DOHH2 (cell line): ENCODE results near the gene TIAM2.

Experiments
- EZH2phosphoT487 ChIP-seq: fragments of 200-600 bp; sonication (generic); IDR thresholded peaks from 2 replicates; pipeline ENCODE4 v1.6.1; 2017; ENCODE audit warnings: borderline replicate concordance, mild to moderate bottlenecking, antibody characterized with exemption, low read length, moderate library complexity, mixed read lengths
- TF ChIP-seq, protein P1 (sequence below): fragments of 200-600 bp; sonication (generic); IDR thresholded peaks from one replicate; pipeline ENCODE4 v1.5.1; 2014; ENCODE audit warnings: antibody characterized with exemption, mild to moderate bottlenecking, low read depth, low read length; ENCODE audit not compliant: poor library complexity, severe bottlenecking

DNA sequence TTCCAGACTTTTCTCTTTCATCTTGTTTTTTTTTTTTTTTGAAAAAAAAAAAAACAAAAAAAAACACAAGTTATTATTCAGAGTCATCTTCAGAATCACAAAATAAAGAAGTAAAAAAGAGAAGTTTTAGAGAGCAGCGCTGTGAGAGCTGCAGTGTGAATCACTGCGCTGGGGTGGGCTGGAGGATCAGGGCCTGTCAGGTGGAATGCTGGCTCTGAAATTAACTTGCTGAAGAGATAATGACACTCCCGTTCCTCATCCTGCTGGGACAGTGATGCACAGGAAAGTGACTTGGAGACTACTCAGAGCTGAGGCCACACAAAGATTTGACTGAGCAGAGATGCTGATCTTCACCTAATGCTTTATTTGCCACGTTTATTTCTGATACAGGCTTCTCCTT is 226.0 kb downstream of the TIAM2 start:
- TF ChIP-seq, protein P1, sequence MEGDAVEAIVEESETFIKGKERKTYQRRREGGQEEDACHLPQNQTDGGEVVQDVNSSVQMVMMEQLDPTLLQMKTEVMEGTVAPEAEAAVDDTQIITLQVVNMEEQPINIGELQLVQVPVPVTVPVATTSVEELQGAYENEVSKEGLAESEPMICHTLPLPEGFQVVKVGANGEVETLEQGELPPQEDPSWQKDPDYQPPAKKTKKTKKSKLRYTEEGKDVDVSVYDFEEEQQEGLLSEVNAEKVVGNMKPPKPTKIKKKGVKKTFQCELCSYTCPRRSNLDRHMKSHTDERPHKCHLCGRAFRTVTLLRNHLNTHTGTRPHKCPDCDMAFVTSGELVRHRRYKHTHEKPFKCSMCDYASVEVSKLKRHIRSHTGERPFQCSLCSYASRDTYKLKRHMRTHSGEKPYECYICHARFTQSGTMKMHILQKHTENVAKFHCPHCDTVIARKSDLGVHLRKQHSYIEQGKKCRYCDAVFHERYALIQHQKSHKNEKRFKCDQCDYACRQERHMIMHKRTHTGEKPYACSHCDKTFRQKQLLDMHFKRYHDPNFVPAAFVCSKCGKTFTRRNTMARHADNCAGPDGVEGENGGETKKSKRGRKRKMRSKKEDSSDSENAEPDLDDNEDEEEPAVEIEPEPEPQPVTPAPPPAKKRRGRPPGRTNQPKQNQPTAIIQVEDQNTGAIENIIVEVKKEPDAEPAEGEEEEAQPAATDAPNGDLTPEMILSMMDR, result no peak
- no peak for TF ChIP-seq EZH2phosphoT487
